MM.1S (cell line): ENCODE results near the gene TTC34.

Experiments used
- DNase-seq: peaks from one replicate; pipeline ENCODE4 v3.0.0-alpha.2; 2015
- H2AFZ ChIP-seq: fragments of 300-600 bp; sonication (generic); 2 replicates; pipeline ENCODE4 v1.6.0; 2016; ENCODE audit warnings: antibody characterized with exemption, low read length
- H3F3A ChIP-seq: fragments of 300-600 bp; sonication (generic); 2 replicates; pipeline ENCODE4 v1.6.1; 2016; ENCODE audit warnings: mild to moderate bottlenecking, antibody characterized with exemption, low read length, moderate library complexity, mixed read lengths; ENCODE audit not compliant: insufficient read depth
- H3K27ac ChIP-seq: fragments of 300-600 bp; sonication (generic); 2 replicates; pipeline ENCODE4 v1.5.1; 2016; ENCODE audit warnings: mild to moderate bottlenecking, low read length
- H3K27me3 ChIP-seq: fragments of 300-600 bp; sonication (generic); replicated peaks from 2 replicates; pipeline ENCODE4 v1.6.0; 2016; ENCODE audit warnings: low read length; ENCODE audit not compliant: insufficient read depth
- H3K36me3 ChIP-seq: fragments of 300-600 bp; sonication (generic); replicated peaks from 2 replicates; pipeline ENCODE4 v1.6.1; 2016; ENCODE audit warnings: mild to moderate bottlenecking, low read length, mixed read lengths; ENCODE audit not compliant: insufficient read depth
- H3K4me1 ChIP-seq: fragments of 300-600 bp; sonication (generic); 2 replicates; pipeline ENCODE4 v1.6.1; 2016; ENCODE audit warnings: low read length, mixed read lengths
- H3K4me2 ChIP-seq: fragments of 300-600 bp; sonication (generic); 2 replicates; pipeline ENCODE4 v1.6.0; 2016; ENCODE audit warnings: low read depth, low read length
- H3K4me3 ChIP-seq: fragments of 300-600 bp; sonication (generic); 2 replicates; pipeline ENCODE4 v1.5.1; 2016; ENCODE audit warnings: low read length, mixed read lengths
- H3K79me2 ChIP-seq: fragments of 300-600 bp; sonication (generic); 2 replicates; pipeline ENCODE4 v1.6.1; 2016; ENCODE audit warnings: mixed run types, low read length, mixed read lengths
- H3K9ac ChIP-seq: fragments of 300-600 bp; sonication (generic); 2 replicates; pipeline ENCODE4 v1.6.1; 2016; ENCODE audit warnings: low read length, mixed read lengths
- H3K9me2 ChIP-seq: fragments of 300-600 bp; sonication (generic); replicated peaks from 2 replicates; pipeline ENCODE4 v1.6.1; 2016; ENCODE audit warnings: mild to moderate bottlenecking, low read length, mixed read lengths; ENCODE audit not compliant: insufficient read depth
- H3K9me3 ChIP-seq: fragments of 300-600 bp; sonication (generic); replicated peaks from 2 replicates; pipeline ENCODE4 v1.6.1; 2016; ENCODE audit warnings: mild to moderate bottlenecking, low read length, mixed read lengths; ENCODE audit not compliant: insufficient read depth
- H4K20me1 ChIP-seq: fragments of 300-600 bp; sonication (generic); 2 replicates; pipeline ENCODE4 v1.6.1; 2016; ENCODE audit warnings: mild to moderate bottlenecking, low read length, moderate library complexity, mixed read lengths; ENCODE audit not compliant: insufficient read depth
- EZH2 ChIP-seq: fragments of 300-600 bp; sonication (generic); optimal IDR thresholded peaks from 2 replicates; pipeline ENCODE3; 2017; ENCODE audit warnings: low read depth, mild to moderate bottlenecking, antibody characterized with exemption, low read length, mixed read lengths
- EZH2phosphoT487 ChIP-seq: fragments of 300-600 bp; sonication (generic); IDR thresholded peaks from 2 replicates; pipeline ENCODE4 v1.6.1; 2018; ENCODE audit warnings: antibody characterized with exemption, low read length
- TF ChIP-seq, protein P1 (sequence below): fragments of 300-600 bp; sonication (generic); IDR thresholded peaks from 2 replicates; pipeline ENCODE4 v1.5.1; 2016; ENCODE audit warnings: antibody characterized with exemption, low read length, mixed read lengths

The TTC34 gene

DNA sequence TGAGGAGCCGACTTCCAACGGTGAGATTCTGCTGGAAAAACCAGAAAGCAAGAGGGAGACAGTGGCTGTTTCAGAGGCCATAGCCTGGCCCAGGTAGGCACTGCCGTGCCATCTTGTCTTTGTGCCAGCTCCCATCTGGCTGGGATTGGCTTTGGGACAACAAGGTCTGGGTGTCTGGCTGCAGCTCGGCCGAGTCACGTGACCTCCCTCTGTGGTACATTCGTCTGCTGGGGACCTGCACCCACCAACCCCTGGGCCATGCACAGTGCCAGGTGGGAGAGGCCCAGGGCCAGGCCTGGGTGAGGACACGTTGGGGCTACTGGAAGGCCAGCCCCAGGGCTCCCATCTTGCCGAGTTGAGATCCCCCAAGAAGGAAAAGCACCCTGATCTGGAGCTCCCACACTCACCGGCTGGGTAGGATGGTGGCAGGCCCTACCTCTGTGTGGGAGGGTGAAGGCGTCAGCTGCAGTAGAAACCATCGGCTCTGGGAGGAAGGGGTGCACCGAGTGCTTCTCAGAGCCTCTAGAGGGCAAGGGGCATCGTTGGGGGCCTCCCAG is 25.3 kb upstream of the TTC34 start:
- Histone ChIP-seq H3K27me3 (peaks cover 67% of the 10 kb centered on the region), H3K9me2 (no peaks in the 10 kb centered on the region), H3K27ac (no peak overlapping the region), H3F3A (no peaks in the 10 kb centered on the region), H3K36me3 (no peaks in the 10 kb centered on the region), H3K9ac (no peak overlapping the region), H3K9me3 (no peaks in the 10 kb centered on the region), H3K79me2 (no peaks in the 10 kb centered on the region), H2AFZ (no peak overlapping the region), H3K4me1 (no peaks in the 10 kb centered on the region), H3K4me3 (no peak overlapping the region), H3K4me2 (no peak overlapping the region), H4K20me1 (no peaks in the 10 kb centered on the region)
- no peak for DNase-seq
- TF ChIP-seq EZH2, result no peak
- TF ChIP-seq, protein P1, sequence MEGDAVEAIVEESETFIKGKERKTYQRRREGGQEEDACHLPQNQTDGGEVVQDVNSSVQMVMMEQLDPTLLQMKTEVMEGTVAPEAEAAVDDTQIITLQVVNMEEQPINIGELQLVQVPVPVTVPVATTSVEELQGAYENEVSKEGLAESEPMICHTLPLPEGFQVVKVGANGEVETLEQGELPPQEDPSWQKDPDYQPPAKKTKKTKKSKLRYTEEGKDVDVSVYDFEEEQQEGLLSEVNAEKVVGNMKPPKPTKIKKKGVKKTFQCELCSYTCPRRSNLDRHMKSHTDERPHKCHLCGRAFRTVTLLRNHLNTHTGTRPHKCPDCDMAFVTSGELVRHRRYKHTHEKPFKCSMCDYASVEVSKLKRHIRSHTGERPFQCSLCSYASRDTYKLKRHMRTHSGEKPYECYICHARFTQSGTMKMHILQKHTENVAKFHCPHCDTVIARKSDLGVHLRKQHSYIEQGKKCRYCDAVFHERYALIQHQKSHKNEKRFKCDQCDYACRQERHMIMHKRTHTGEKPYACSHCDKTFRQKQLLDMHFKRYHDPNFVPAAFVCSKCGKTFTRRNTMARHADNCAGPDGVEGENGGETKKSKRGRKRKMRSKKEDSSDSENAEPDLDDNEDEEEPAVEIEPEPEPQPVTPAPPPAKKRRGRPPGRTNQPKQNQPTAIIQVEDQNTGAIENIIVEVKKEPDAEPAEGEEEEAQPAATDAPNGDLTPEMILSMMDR, result no peak
- no peak for TF ChIP-seq EZH2phosphoT487

DNA sequence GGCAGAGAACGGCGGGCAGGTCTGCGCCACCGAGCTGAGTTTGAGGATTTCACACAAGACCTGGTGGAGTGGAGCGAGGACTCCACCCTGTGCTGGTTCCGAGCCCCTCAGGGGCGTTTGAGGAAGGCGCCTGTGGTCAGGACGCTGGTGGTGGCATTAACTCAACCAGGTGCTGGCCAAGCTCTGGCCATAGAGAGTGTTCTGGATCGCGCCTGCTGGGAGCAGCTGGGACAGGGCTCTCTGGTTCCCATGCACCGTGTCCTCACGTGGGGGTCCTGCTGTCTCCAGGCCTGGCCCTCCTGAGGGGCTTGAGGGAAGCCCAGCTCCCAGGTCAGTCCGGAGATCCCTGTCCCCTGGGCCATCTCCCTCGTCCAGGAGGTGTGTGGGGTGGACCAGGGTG is 24.8 kb upstream of the TTC34 start:
- no peak for DNase-seq
- H3K4me1 ChIP-seq, result no peaks in the 10 kb centered on the region
- H3K27me3 ChIP-seq, result peaks cover 71% of the 10 kb centered on the region
- no peak overlapping the region for H3K27ac ChIP-seq
- no peak overlapping the region for H3K9ac ChIP-seq
- TF ChIP-seq, protein P1, result no peak
- TF ChIP-seq EZH2phosphoT487, result no peak
- no peaks in the 10 kb centered on the region for H3K79me2 ChIP-seq
- no peaks in the 10 kb centered on the region for H4K20me1 ChIP-seq
- no peak overlapping the region for H3K4me2 ChIP-seq
- H3F3A ChIP-seq, result no peaks in the 10 kb centered on the region
- no peak overlapping the region for H2AFZ ChIP-seq
- H3K4me3 ChIP-seq, result no peak overlapping the region
- H3K9me2 ChIP-seq, result no peaks in the 10 kb centered on the region
- H3K9me3 ChIP-seq, result no peaks in the 10 kb centered on the region
- no peaks in the 10 kb centered on the region for H3K36me3 ChIP-seq

DNA sequence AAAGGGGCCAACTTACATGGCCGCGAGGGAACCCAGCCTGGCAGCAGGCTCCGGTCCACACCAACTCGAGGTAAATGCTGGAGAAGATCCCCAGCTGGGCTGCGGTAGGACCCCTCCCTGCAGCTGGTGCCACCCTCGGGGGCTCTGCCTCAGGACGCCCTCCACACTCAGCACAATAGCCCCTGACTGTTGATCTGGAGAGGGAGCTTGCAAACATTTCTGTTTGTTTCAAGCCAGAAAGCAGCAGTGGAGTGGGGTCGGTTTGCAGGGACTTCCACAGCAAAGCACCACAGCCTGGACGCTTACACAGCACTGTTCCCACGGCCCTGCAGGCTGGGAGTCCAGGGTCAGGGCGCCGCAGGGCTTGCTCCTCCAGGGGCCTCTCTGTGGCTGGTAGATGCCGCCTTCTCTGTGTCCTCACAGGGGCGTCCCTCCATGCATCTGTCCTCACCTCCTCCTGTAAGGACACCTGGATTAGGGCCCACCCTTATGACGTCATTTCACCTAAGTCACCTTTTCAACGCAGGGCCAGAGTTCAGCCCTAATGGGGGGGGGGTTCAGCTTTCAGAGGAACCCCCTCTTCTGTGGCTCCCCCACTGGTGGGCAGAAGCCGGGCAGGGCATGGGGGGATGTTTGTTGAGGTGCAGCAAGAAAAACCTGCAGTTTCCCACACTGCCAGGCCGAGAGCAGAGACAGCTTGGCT is 24.1 kb upstream of the TTC34 start:
- H2AFZ ChIP-seq, result no peak overlapping the region
- no peak overlapping the region for H3K27ac ChIP-seq
- H3K9me3 ChIP-seq, result no peaks in the 10 kb centered on the region
- no peaks in the 10 kb centered on the region for H3K4me1 ChIP-seq
- DNase-seq, result no peak
- H3K27me3 ChIP-seq, result peaks cover 76% of the 10 kb centered on the region
- H3K9me2 ChIP-seq, result no peaks in the 10 kb centered on the region
- no peaks in the 10 kb centered on the region for H3K79me2 ChIP-seq
- no peaks in the 10 kb centered on the region for H3F3A ChIP-seq
- H3K9ac ChIP-seq, result no peak overlapping the region
- no peak overlapping the region for H3K4me3 ChIP-seq
- no peak for TF ChIP-seq EZH2phosphoT487
- no peak for TF ChIP-seq EZH2
- TF ChIP-seq, protein P1, result no peak
- H4K20me1 ChIP-seq, result no peaks in the 10 kb centered on the region
- H3K36me3 ChIP-seq, result no peaks in the 10 kb centered on the region
- H3K4me2 ChIP-seq, result no peak overlapping the region
